GM12865 (cell line): Measurements from ENCODE around the gene LMOD2.

Source experiments
- DNase-seq: peaks from one replicate; pipeline ENCODE4 v3.0.0; 2010; ENCODE audit warnings: low read depth
- H3K4me3 ChIP-seq: 2 replicates; pipeline ENCODE4 v1.5.1; 2011; ENCODE audit warnings: mild to moderate bottlenecking, low read depth, low read length, control low read depth
- TF ChIP-seq, protein P1 (sequence below): IDR thresholded peaks from 2 replicates; pipeline ENCODE4 v1.5.1; 2011; ENCODE audit warnings: low read length, control low read depth, low read depth, inconsistent platforms; ENCODE audit not compliant: insufficient read depth; ENCODE audit errors: missing control alignments

Gene LMOD2

GRCh38 chr7:123705211-123705901 is 49.7 kb downstream of the LMOD2 start:
- no peak for DNase-seq
- TF ChIP-seq, protein P1, sequence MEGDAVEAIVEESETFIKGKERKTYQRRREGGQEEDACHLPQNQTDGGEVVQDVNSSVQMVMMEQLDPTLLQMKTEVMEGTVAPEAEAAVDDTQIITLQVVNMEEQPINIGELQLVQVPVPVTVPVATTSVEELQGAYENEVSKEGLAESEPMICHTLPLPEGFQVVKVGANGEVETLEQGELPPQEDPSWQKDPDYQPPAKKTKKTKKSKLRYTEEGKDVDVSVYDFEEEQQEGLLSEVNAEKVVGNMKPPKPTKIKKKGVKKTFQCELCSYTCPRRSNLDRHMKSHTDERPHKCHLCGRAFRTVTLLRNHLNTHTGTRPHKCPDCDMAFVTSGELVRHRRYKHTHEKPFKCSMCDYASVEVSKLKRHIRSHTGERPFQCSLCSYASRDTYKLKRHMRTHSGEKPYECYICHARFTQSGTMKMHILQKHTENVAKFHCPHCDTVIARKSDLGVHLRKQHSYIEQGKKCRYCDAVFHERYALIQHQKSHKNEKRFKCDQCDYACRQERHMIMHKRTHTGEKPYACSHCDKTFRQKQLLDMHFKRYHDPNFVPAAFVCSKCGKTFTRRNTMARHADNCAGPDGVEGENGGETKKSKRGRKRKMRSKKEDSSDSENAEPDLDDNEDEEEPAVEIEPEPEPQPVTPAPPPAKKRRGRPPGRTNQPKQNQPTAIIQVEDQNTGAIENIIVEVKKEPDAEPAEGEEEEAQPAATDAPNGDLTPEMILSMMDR: no peak
- H3K4me3 ChIP-seq: no peak overlapping the region

DNA sequence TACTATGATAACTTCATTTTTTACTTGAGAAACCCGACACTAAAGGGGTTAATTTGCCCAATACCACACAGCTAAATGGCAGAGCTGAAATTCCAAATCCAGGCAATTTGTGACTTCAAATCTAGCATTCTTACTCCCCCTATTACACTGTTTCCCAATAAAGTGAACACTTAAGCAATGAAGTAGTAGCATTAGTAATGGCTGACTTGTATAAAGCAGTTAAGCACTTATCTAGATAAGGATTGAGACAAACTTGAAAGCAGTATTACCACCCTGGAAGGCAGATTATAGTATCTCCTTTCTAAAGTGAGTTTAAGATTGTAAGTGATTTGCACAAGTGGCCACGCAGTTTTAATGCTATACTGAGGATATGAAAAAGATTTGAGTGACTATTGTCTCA is 53.9 kb downstream of the LMOD2 start:
- no peak overlapping the region for H3K4me3 ChIP-seq
- TF ChIP-seq, protein P1: no peak
- DNase-seq: no peak

GRCh38 chr7:123710683-123711082 is 55.0 kb downstream of the LMOD2 start:
- TF ChIP-seq, protein P1: no peak
- no peak for DNase-seq
- H3K4me3 ChIP-seq: no peak overlapping the region

DNA sequence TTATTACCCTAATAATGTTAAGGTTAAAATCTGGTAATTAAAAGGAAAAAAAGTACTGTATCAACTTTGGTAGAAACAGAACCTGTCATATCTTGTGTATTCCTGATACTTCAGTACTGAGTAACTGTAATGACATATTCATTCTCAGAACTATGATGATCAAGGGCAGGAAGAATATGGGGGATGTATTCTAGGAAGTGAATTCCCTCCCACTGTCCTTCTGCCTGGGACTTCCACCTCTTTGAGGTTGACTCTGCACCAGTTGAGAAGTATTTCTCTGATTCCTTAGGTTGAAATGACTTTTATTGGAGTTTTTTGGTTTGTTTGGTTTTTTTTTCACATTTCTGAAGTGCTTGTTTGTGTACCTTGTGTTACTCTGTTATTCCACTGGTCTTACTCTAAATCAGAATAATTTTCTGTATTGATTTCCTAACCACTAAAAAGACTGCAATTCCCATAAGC is 56.2 kb downstream of the LMOD2 start:
- H3K4me3 ChIP-seq: no peak overlapping the region
- no peak for DNase-seq
- TF ChIP-seq, protein P1: no peak

DNA sequence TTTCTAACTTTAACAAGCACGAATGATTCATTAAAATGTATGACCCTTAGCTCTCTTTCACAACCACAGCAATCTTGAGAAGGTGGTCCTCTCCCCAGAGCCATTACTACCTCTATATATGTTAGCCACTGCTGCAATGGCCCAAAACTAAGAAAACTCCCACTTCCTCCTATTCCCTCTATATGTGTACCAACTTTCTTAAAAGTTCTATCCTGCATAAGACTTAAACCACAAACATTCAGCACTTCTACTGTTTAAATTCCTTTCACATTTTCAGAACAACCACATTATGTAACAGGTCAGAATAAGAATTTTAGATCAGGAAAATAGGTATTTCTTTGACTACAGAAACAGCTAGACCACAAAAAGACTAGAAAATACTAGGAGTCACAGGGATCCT is 57.0 kb downstream of the LMOD2 start:
- no peak overlapping the region for H3K4me3 ChIP-seq
- no peak for DNase-seq
- TF ChIP-seq, protein P1: no peak
